Ishikawa (cell line): ENCODE data around the gene COL4A2.

Source experiments
- EP300 ChIP-seq: IDR thresholded peaks from 2 replicates; pipeline ENCODE4 v1.6.1; 2012; ENCODE audit warnings: borderline replicate concordance
- TEAD4 ChIP-seq: IDR thresholded peaks from 2 replicates; pipeline ENCODE4 v1.6.1; 2012
- TF ChIP-seq, protein P1 (sequence below): IDR thresholded peaks from 2 replicates; pipeline ENCODE4 v1.6.1; 2012; ENCODE audit warnings: low read depth, mild to moderate bottlenecking

DNA sequence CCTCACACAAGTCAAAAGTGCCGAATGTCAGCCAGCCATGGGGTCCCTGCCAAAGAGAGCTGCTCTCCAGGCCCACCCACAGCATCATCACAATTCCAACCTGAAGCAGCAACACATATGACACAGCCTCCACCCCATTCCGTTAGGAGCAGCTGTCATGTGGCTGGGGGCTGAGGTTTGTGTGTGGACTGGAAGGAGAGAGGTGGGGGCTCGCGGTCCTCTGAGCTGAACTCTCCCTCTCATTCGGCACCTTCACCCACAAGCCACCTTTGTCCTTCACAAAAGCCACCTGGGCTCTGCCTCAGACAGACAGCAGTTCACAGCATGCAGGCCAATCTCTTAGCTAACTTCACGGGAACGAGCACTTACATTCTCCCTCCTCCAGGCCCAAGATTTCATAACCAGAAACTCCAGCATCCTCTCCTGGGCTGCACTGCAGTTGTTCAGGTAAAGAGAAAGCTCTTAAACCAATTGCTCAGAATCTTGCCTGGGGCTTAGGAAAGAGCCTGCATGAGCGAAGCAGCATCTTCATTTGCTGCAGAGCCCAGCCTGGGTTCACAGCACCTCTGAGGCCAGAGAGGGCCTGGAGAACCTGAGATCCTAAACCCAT lies 247.2 kb downstream of the COL4A2 start:
- TF ChIP-seq EP300 (no peak), TEAD4 (no peak)
- TF ChIP-seq, protein P1, sequence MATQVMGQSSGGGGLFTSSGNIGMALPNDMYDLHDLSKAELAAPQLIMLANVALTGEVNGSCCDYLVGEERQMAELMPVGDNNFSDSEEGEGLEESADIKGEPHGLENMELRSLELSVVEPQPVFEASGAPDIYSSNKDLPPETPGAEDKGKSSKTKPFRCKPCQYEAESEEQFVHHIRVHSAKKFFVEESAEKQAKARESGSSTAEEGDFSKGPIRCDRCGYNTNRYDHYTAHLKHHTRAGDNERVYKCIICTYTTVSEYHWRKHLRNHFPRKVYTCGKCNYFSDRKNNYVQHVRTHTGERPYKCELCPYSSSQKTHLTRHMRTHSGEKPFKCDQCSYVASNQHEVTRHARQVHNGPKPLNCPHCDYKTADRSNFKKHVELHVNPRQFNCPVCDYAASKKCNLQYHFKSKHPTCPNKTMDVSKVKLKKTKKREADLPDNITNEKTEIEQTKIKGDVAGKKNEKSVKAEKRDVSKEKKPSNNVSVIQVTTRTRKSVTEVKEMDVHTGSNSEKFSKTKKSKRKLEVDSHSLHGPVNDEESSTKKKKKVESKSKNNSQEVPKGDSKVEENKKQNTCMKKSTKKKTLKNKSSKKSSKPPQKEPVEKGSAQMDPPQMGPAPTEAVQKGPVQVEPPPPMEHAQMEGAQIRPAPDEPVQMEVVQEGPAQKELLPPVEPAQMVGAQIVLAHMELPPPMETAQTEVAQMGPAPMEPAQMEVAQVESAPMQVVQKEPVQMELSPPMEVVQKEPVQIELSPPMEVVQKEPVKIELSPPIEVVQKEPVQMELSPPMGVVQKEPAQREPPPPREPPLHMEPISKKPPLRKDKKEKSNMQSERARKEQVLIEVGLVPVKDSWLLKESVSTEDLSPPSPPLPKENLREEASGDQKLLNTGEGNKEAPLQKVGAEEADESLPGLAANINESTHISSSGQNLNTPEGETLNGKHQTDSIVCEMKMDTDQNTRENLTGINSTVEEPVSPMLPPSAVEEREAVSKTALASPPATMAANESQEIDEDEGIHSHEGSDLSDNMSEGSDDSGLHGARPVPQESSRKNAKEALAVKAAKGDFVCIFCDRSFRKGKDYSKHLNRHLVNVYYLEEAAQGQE = no peak
